Superior temporal gyrus (tissue), 1 donor: ENCODE results near the gene MEIOSIN.
"Not testable (repeated sequence)": the region's sequence is repeated elsewhere in the genome, so short reads cannot be mapped to it uniquely, and the experiment has no call there.

Experiments
- DNase-seq: peaks from one replicate; pipeline ENCODE4 v3.0.0-alpha.2; 2016; ENCODE audit errors: extremely low spot score

The MEIOSIN gene

GRCh38 chr19:45798995-45799517 is 65.8 kb downstream of the MEIOSIN start:
- peak; percentile 84 for DNase-seq

GRCh38 chr19:45799541-45799940 is 66.3 kb downstream of the MEIOSIN start:
- not testable (repeated sequence) for DNase-seq

- DNase-seq, result no peak
Measured at GRCh38 chr19:45800070-45800553, 66.9 kb downstream of the MEIOSIN start.

- DNase-seq, result no peak
Measured at GRCh38 chr19:45801603-45802175, 68.5 kb downstream of the MEIOSIN start.

GRCh38 chr19:45804140-45804958 is 71.1 kb downstream of the MEIOSIN start:
- DNase-seq, result no peak

- no peak for DNase-seq
Measured at GRCh38 chr19:45804959-45805230, 71.7 kb downstream of the MEIOSIN start.

- no peak for DNase-seq
Measured at GRCh38 chr19:45805719-45806118, 72.5 kb downstream of the MEIOSIN start.

- DNase-seq, result no peak
Measured at GRCh38 chr19:45809643-45810159, 76.5 kb downstream of the MEIOSIN start.

- DNase-seq, result no peak
Measured at GRCh38 chr19:45812297-45812696, 79.1 kb downstream of the MEIOSIN start.
